ENCODE measurements around the gene UBL4B. TPM values are rescaled to one million over a fixed set of nuclear protein-coding genes. Genes with fewer than 3 reads are reported as not detected.

Gene UBL4B, protein sequence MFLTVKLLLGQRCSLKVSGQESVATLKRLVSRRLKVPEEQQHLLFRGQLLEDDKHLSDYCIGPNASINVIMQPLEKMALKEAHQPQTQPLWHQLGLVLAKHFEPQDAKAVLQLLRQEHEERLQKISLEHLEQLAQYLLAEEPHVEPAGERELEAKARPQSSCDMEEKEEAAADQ
- not detected in 2 replicates for total RNA-seq

GRCh38 chr1:110112143-110112542 is at the start of gene UBL4B:
UBL4B (plus strand) TSS chr1:110112443; CDS start chr1:110112535, 92 bp downstream.

DNA sequence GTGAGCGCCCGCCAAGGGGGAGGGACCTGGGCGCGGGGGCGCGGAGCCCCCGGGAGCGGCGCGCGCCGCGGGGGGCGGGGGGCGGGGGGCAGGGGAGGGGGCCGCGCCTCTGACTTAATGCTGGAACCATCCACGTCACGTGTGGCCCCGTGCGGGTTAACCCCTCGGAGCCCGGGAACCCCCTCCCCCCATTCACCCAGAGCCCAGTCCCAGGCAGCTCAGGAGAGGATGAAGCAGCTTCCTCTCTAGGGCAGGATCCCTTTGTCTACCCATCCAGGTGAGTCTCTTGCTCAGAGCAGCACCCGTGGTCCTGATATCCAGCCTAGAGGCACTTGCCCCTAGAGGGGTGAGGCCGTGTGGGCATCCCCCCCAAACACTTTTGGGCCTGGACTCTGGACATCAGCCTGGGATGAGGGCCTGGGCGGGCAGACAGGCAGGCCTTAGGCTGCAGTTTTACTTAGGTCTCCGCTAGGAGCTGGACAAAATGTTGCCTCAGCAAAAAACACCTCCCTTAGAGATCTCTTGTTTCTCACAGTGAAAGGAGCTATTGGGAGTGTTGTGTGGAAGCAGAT is 41.5 kb upstream of the UBL4B start, which contains the start of gene ALX3:
TSS of gene ALX3 (minus strand) at position 2 of the 572 bp plus-strand sequence. CDS start 60 bp downstream, outside the sequence.

GRCh38 chr1:110150330-110151174 is 38.3 kb downstream of the UBL4B start, which contains the start of gene SLC6A17:
SLC6A17 (plus strand) TSS chr1:110150494; CDS start chr1:110166930, 16,436 bp downstream.

Other genes starting within 250 kb of the UBL4B start
- gene CSF1, start 201.6 kb upstream of the UBL4B start, total RNA-seq: 45.0 and 64.7 TPM in 2 replicates
- 34.2 and 44.0 TPM in 2 replicates for gene AHCYL1, start 127.7 kb upstream of the UBL4B start, total RNA-seq
- 31.2 and 44.6 TPM in 2 replicates for gene STRIP1, start 77.8 kb upstream of the UBL4B start, total RNA-seq
- gene ALX3, start 41.8 kb upstream of the UBL4B start, total RNA-seq: not detected in 2 replicates
- under 0.01 and 0.20 TPM in 2 replicates for gene SLC6A17, start 38.1 kb downstream of the UBL4B start, total RNA-seq
- gene KCNC4, start 97.9 kb downstream of the UBL4B start, total RNA-seq: 1.1 and 1.4 TPM in 2 replicates
- gene RBM15, start 226.9 kb downstream of the UBL4B start, total RNA-seq: 30.9 and 56.7 TPM in 2 replicates

Measured in subcutaneous preadipocyte (primary cell).